ENCODE results near the gene TMEM51. TPM values are rescaled to one million over a fixed set of nuclear protein-coding genes. Genes with fewer than 3 reads are reported as not detected.

TMEM51 gene
- total and polyA plus RNA-seq, 2 of the 4 experiments (the other 2 are of a cell fraction), result 2.7 to 10.2 TPM

DNA sequence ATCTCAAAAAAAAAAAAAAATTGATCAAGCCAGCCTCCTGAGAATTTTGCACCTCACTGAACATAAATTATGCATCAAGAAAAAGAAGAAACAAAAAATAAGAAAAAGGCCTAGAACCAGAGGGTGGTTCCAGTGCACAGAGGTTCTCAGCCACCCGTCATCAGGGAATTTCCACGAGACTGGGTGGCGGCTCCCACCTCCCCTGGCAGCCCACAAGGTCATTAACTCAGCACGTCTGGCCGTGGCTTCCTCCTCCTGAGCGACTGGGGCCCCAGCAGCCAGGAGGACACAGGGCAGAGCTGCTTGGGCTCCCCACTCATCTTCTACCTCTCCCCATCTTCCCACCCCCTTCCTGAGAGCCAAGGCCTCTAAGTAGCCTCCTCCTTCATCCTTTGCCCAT lies 15.7 kb upstream of the TMEM51 start:
- Histone ChIP-seq H3K4me2 (ENCODE audit: low read depth, low read length) (no peak overlapping the region), H4K20me1 (ENCODE audit: insufficient read depth, low read length) (no peaks in the 10 kb centered on the region), H2AFZ (replicated peaks; ENCODE audit: low read length, poor library complexity) (no peak overlapping the region), H4K5ac (ENCODE audit: low read depth, low read length) (no peak overlapping the region), H3K18ac (ENCODE audit: low read depth, low read length) (no peak overlapping the region), H3K9ac (ENCODE audit: low read depth, low read length) (no peak overlapping the region), H3K4me3 (ENCODE audit: insufficient read depth, low read depth, low read length) (no peak overlapping the region), H3K9me1 (ENCODE audit: insufficient read depth, low read length) (no peaks in the 10 kb centered on the region), H4K8ac (ENCODE audit: low read depth in 2 of 2, low read length in 2 of 2) (no peak overlapping the region), H3K27me3 (ENCODE audit: control insufficient read depth, insufficient read depth, low read length) (peaks cover 14% of the 10 kb centered on the region), H3K23ac (ENCODE audit: low read depth, low read length) (no peak overlapping the region), H2BK20ac (ENCODE audit: low read depth, low read length) (no peak overlapping the region), H3K79me1 (ENCODE audit: low read depth in 1 of 2, low read length in 2 of 2) (no peaks in the 10 kb centered on the region), H3K56ac (ENCODE audit: extremely low read depth, insufficient read depth, low read length) (no peak overlapping the region), H4K91ac (ENCODE audit: insufficient read depth, low read depth, low read length) (no peak overlapping the region), H2BK5ac (ENCODE audit: low read depth, low read length, poor library complexity, severe bottlenecking) (no peak overlapping the region), H3K9me3 (ENCODE audit: control insufficient read depth, insufficient read depth, low read length) (no peaks in the 10 kb centered on the region), H2AK5ac (ENCODE audit: low read depth, low read length) (no peak overlapping the region; the same call in 1 of the 2 replicates), H3K27ac (ENCODE audit: insufficient read depth, low read length) (no peak overlapping the region), H3K4ac (ENCODE audit: low read depth, low read length) (no peak overlapping the region), H3K36me3 (ENCODE audit: control insufficient read depth, insufficient read depth, low read length) (no peaks in the 10 kb centered on the region), H3K14ac (replicated peaks; ENCODE audit: low read depth, low read length) (no peak overlapping the region), H2BK15ac (ENCODE audit: low read depth, low read length) (no peak overlapping the region), H2BK120ac (ENCODE audit: low read depth, low read length) (no peak overlapping the region), H2AK9ac (replicated peaks; ENCODE audit: low read depth, low read length, poor library complexity) (no peak overlapping the region), H3K4me1 (ENCODE audit: control insufficient read depth, insufficient read depth, low read length) (no peaks in the 10 kb centered on the region; the same call in 1 of the 2 replicates)
- DNase-seq (no peak), ATAC-seq (ENCODE audit: low read depth) (no peak)
- in situ Hi-C loops (cut with MboI; ENCODE audit: low sequenced_read_pairs) (no loop called here), intact Hi-C loops (cut with micrococcal nuclease) (no loop called here), dilution Hi-C loops (cut with HindIII; ENCODE audit: low sequenced_read_pairs, unreplicated experiment) (no loop called here)
- no TSS peak for BruUV-seq (replicated peaks)
- 67% methylated on average over 2 of the region's 6 CpGs; no CpG with 5 or more reads in 1 of the 2 experiments for WGBS, 2 experiments (ENCODE audit: extremely low coverage in 2 of 2, insufficient read length in 1 of 2)
- ChIA-PET CTCF (interaction anchor here (1.1 to 2.3 kb wide), 2 partner anchors 9 to 146 kb away, joined by 3 to 10 read pairs; no protein-coding TSS in a partner anchor), POLR2A (ENCODE audit: unreplicated experiment) (no interaction called here)
- TF ChIP-seq CHD1 (IDR thresholded peaks at IDR 0.05; ENCODE audit: low read depth, low read length) (no peak), MXI1 (IDR thresholded peaks at IDR 0.05; ENCODE audit: borderline replicate concordance, low read depth, low read length) (no peak), CEBPB (IDR thresholded peaks at IDR 0.05; ENCODE audit: low read depth, low read length) (no peak), MAFK (IDR thresholded peaks at IDR 0.05; ENCODE audit: low read depth, low read length) (no peak), NFE2L2 (IDR thresholded peaks at IDR 0.05; ENCODE audit: low read depth, low read length) (no peak), CTCF (conservative IDR thresholded peaks at IDR 0.05; ENCODE audit: low read depth, low read length) (no peak), FOS (IDR thresholded peaks at IDR 0.05; ENCODE audit: low read depth, low read length) (no peak), MAZ (IDR thresholded peaks at IDR 0.05; ENCODE audit: borderline replicate concordance, low read depth, low read length) (no peak), SMC3 (IDR thresholded peaks at IDR 0.05; ENCODE audit: low read depth, low read length) (no peak), RCOR1 (IDR thresholded peaks at IDR 0.05; ENCODE audit: insufficient replicate concordance, low read length) (no peak), POLR2A (IDR thresholded peaks at IDR 0.05; ENCODE audit: low read depth, low read length) (no peak), BHLHE40 (IDR thresholded peaks at IDR 0.05; ENCODE audit: low read depth, low read length) (no peak), RFX5 (IDR thresholded peaks at IDR 0.05; ENCODE audit: low read depth, low read length) (no peak), RAD21 (IDR thresholded peaks at IDR 0.05; ENCODE audit: low read length) (no peak)
- TF ChIP-seq, protein P1, sequence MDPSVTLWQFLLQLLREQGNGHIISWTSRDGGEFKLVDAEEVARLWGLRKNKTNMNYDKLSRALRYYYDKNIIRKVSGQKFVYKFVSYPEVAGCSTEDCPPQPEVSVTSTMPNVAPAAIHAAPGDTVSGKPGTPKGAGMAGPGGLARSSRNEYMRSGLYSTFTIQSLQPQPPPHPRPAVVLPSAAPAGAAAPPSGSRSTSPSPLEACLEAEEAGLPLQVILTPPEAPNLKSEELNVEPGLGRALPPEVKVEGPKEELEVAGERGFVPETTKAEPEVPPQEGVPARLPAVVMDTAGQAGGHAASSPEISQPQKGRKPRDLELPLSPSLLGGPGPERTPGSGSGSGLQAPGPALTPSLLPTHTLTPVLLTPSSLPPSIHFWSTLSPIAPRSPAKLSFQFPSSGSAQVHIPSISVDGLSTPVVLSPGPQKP (IDR thresholded peaks at IDR 0.05; ENCODE audit: borderline replicate concordance, low read depth, low read length), result no peak
- TF ChIP-seq, protein P2, sequence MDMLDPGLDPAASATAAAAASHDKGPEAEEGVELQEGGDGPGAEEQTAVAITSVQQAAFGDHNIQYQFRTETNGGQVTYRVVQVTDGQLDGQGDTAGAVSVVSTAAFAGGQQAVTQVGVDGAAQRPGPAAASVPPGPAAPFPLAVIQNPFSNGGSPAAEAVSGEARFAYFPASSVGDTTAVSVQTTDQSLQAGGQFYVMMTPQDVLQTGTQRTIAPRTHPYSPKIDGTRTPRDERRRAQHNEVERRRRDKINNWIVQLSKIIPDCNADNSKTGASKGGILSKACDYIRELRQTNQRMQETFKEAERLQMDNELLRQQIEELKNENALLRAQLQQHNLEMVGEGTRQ (IDR thresholded peaks at IDR 0.05; ENCODE audit: low read depth, low read length), result no peak

Data from IMR-90 (cell line).